Measurements from ENCODE around the gene CRYBG2. TPM values are rescaled to one million over a fixed set of nuclear protein-coding genes. Genes with fewer than 3 reads are reported as not detected.

Gene CRYBG2
- total and polyA plus RNA-seq, 2 of the 8 experiments (the other 6 are each of a cell fraction or from before 2014, with no cell fraction given): 14.2 to 17.0 TPM

- H3K4me1 ChIP-seq (replicated peaks in 1 of 4; ENCODE audit: control insufficient read depth in 3 of 4, insufficient read depth in 4 of 4, low read length in 3 of 4): peaks cover 0 to 35% (median 24%) of the 10 kb centered on the region in 4 experiments; a peak in 6 of 7 replicates
- no peak overlapping the region for H2BK5ac ChIP-seq (ENCODE audit: low read depth, low read length)
- POLR2A ChIA-PET (ENCODE audit: partially characterized antibody): interaction anchor here (1.1 to 3.2 kb wide), 2 partner anchors 18 to 32 kb away, joined by 3 to 27 read pairs; partner anchors contain the start of gene CD52
- no peak overlapping the region for H3K18ac ChIP-seq (ENCODE audit: extremely low read depth, low read length)
- H3K79me2 ChIP-seq (ENCODE audit: control insufficient read depth in 1 of 2, insufficient read depth in 2 of 2, low read length in 2 of 2): no peaks in the 10 kb centered on the region
- no peaks in the 10 kb centered on the region for H3K36me3 ChIP-seq (ENCODE audit: control insufficient read depth in 2 of 4, insufficient read depth in 4 of 4, low read length in 3 of 4)
- no peak overlapping the region for H3K4me3 ChIP-seq (ENCODE audit: extremely low read depth in 1 of 4, insufficient read depth in 2 of 4, low read depth in 3 of 4, low read length in 4 of 4)
- no peak overlapping the region for H3K14ac ChIP-seq (ENCODE audit: insufficient read length)
- no peak overlapping the region for H3K4ac ChIP-seq (replicated peaks; ENCODE audit: insufficient read length, low read depth, low read length)
- no peak overlapping the region for H2BK20ac ChIP-seq (ENCODE audit: low read length)
- no peak overlapping the region for H2AFZ ChIP-seq (ENCODE audit: low read length)
- no peaks in the 10 kb centered on the region for H3K9me3 ChIP-seq (ENCODE audit: insufficient read depth in 2 of 2, low read depth in 1 of 2, low read length in 1 of 2)
- H4K91ac ChIP-seq (replicated peaks; ENCODE audit: insufficient read length, low read length): no peak overlapping the region
- no peak for DNase-seq (ENCODE audit: low read depth in 1 of 2, low spot score in 2 of 2)
- H2BK15ac ChIP-seq (ENCODE audit: low read length): no peak overlapping the region
- H4K5ac ChIP-seq (ENCODE audit: insufficient read length, low read depth, low read length): no peak overlapping the region
- no peak overlapping the region for H3K4me2 ChIP-seq (ENCODE audit: insufficient read depth in 1 of 2, low read depth in 2 of 2, low read length in 2 of 2)
- no peaks in the 10 kb centered on the region for H3K27me3 ChIP-seq (replicated peaks in 1 of 4; ENCODE audit: control insufficient read depth in 3 of 4, extremely low read depth in 1 of 4, insufficient read depth in 3 of 4, low read length in 3 of 4)
- no peak overlapping the region for H2BK120ac ChIP-seq (replicated peaks; ENCODE audit: low read depth, low read length)
- 93% methylated on average over 8 of the region's 8 CpGs; no CpG with 5 or more reads in 1 of the 2 experiments for WGBS, 2 experiments (ENCODE audit: extremely low coverage in 1 of 2, insufficient coverage in 1 of 2, insufficient read length in 1 of 2, insufficient replicate concordance in 2 of 2, low coverage in 1 of 2, low lambda C conversion rate in 2 of 2, missing lambda C conversion rate in 1 of 2)
- CTCF ChIA-PET (ENCODE audit: partially characterized antibody): interaction anchor here (1.5 to 39.7 kb wide), 12 partner anchors 11 to 213 kb away, joined by 4 to 1530 read pairs (median 23); partner anchors contain the start of genes CD52, CRYBG2 and UBXN11
- no peak overlapping the region for H3K56ac ChIP-seq (replicated peaks; ENCODE audit: insufficient read length, low read depth, low read length)
- peaks cover 2% of the 10 kb centered on the region; the same call in 1 of the 2 replicates for H3K23me2 ChIP-seq (ENCODE audit: low read depth, low read length)
- H3K23ac ChIP-seq (ENCODE audit: insufficient read length): no peak overlapping the region
- no peak overlapping the region; a peak in 1 of 7 replicates for H3K9ac ChIP-seq (replicated peaks in 1 of 4; ENCODE audit: extremely low read depth in 1 of 4, low read depth in 3 of 4, low read length in 3 of 4)
- no peak for FAIRE-seq
- no peaks in the 10 kb centered on the region for H3K79me1 ChIP-seq (ENCODE audit: low read depth, low read length)
- no peak overlapping the region for H2AK5ac ChIP-seq (ENCODE audit: low read depth, low read length)
- no peak overlapping the region for H2BK12ac ChIP-seq (ENCODE audit: low read depth, low read length)
- H3K27ac ChIP-seq (ENCODE audit: low read depth, low read length): no peak overlapping the region
- H4K20me1 ChIP-seq (replicated peaks in 1 of 2; ENCODE audit: control insufficient read depth in 1 of 2, insufficient read depth in 2 of 2, low read length in 2 of 2): peaks cover 0 to 7% of the 10 kb centered on the region in 2 experiments
- no peak overlapping the region for H4K8ac ChIP-seq (ENCODE audit: extremely low read depth, insufficient read depth, low read length)
- TF ChIP-seq RXRA (IDR thresholded peaks at IDR 0.05; ENCODE audit: insufficient read depth, low read depth, low read length): no peak
- TF ChIP-seq SRF (IDR thresholded peaks at IDR 0.05; ENCODE audit: low read depth, low read length): no peak
- TF ChIP-seq EGR1 (IDR thresholded peaks at IDR 0.05; ENCODE audit: borderline replicate concordance, low read depth, low read length): no peak
- no peak for TF ChIP-seq MAFK (IDR thresholded peaks at IDR 0.05; ENCODE audit: low read depth, low read length)
- TF ChIP-seq RFX5 (IDR thresholded peaks at IDR 0.05; ENCODE audit: borderline replicate concordance, low read depth, low read length): no peak
- TF ChIP-seq SP2 (IDR thresholded peaks at IDR 0.05; ENCODE audit: low read length): no peak
- TF ChIP-seq JUND (IDR thresholded peaks at IDR 0.05; ENCODE audit: low read length): no peak
- TF ChIP-seq YY1 (IDR thresholded peaks at IDR 0.05; ENCODE audit: low read depth, low read length): no peak
- no peak for TF ChIP-seq BRCA1 (IDR thresholded peaks at IDR 0.05; ENCODE audit: low read depth, low read length)
- TF ChIP-seq POLR2AphosphoS5 (IDR thresholded peaks at IDR 0.05; ENCODE audit: low read depth, low read length): no peak
- no peak for TF ChIP-seq TAF7 (optimal IDR thresholded peaks at IDR 0.05; ENCODE audit: borderline replicate concordance, low read depth, low read length)
- no peak for TF ChIP-seq SIN3A (conservative IDR thresholded peaks at IDR 0.05 in 1 of 2, IDR thresholded peaks at IDR 0.05 in 1 of 2; ENCODE audit: low read depth in 1 of 2, low read length in 2 of 2)
- TF ChIP-seq E2F6 (IDR thresholded peaks at IDR 0.05): no peak
Observed at GRCh38 chr1:26287033-26287711, 66.8 kb downstream of the CRYBG2 start.
